Tongue (tissue), 3 donors: ENCODE results near the gene ROPN1L. TPM values are rescaled to one million over a fixed set of nuclear protein-coding genes. Genes with fewer than 3 reads are reported as not detected.
"Not testable (repeated sequence)": the region's sequence is repeated elsewhere in the genome, so short reads cannot be mapped to it uniquely, and the experiment has no call there.

ENCODE experiments used
- DNase-seq: peaks from one replicate; pipeline ENCODE4 v3.0.0-alpha.2; 2015
- small RNA-seq: library from RNA; depleted of rRNA; stranded (forward); fragments of <200 nt; gene quantifications from one replicate; pipeline ENCODE3, GENCODE V24; 2014; ENCODE audit warnings: low replicate concordance
- total RNA-seq: library from RNA; depleted of rRNA; stranded (reverse); fragments of >200 nt; gene quantifications from one replicate; pipeline ENCODE4 v1.2.3, GENCODE V29; 2014

The ROPN1L gene
- total RNA-seq, 1 donor from 2014 or later, result 0.41 TPM

GRCh38 chr5:10503321-10503720, 61.6 kb downstream of the ROPN1L start:
- peak; percentile 36 for DNase-seq

- DNase-seq, result no peak
Measured at GRCh38 chr5:10503997-10504793, 62.5 kb downstream of the ROPN1L start.

GRCh38 chr5:10505517-10506095, 63.9 kb downstream of the ROPN1L start:
- no peak for DNase-seq

- DNase-seq, result no peak
Measured at GRCh38 chr5:10506535-10506934, 64.9 kb downstream of the ROPN1L start.

GRCh38 chr5:10507575-10508096, 66.0 kb downstream of the ROPN1L start:
- DNase-seq, result no peak

- no peak for DNase-seq
Measured at GRCh38 chr5:10509575-10509974, 67.9 kb downstream of the ROPN1L start.

- no peak for DNase-seq
Measured at GRCh38 chr5:10511741-10512640, 70.3 kb downstream of the ROPN1L start.

GRCh38 chr5:10513501-10514442, 72.1 kb downstream of the ROPN1L start:
- no peak for DNase-seq

GRCh38 chr5:10514572-10514971, 72.9 kb downstream of the ROPN1L start:
- DNase-seq, result not testable (repeated sequence)

Small RNA genes lying within 50 kb of the gene (small RNA-seq; reads per million reads assigned to genes)
- gene MIR6131, result not detected

Other genes starting within 250 kb of the ROPN1L start
- gene ATPSCKMT, start 192.0 kb upstream of the ROPN1L start, total RNA-seq, result 27.9 TPM
- 211 TPM for gene CCT5, start 191.6 kb upstream of the ROPN1L start, total RNA-seq
- gene CMBL, start 134.0 kb upstream of the ROPN1L start, total RNA-seq, result 42.9 TPM
- 133 TPM for gene MARCHF6, start 88.2 kb upstream of the ROPN1L start, total RNA-seq
- gene ANKRD33B, start 122.2 kb downstream of the ROPN1L start, total RNA-seq, result 8.1 TPM